HepG2 (cell line): ENCODE data around the gene FKBP8. TPM values are rescaled to one million over a fixed set of nuclear protein-coding genes. Genes with fewer than 3 reads are reported as not detected.

Source experiments
- AGO2 ChIP-seq: fragments of 200-400 bp; formaldehyde crosslinking; optimal IDR thresholded peaks from 2 replicates; pipeline ENCODE3; 2017; ENCODE audit warnings: mild to moderate bottlenecking, low read depth, low read length, moderate library complexity
- GATA4 ChIP-seq: sonication (generic); IDR thresholded peaks from 2 replicates; pipeline ENCODE4 v1.6.1; 2016; ENCODE audit warnings: antibody characterized with exemption, low read depth, borderline replicate concordance
- KDM5A ChIP-seq: fragments of 200-600 bp; sonication (generic); IDR thresholded peaks from 2 replicates; pipeline ENCODE4 v1.7.0; 2018; ENCODE audit warnings: antibody characterized with exemption, mild to moderate bottlenecking, low read length, borderline replicate concordance
- SMC3 ChIP-seq: IDR thresholded peaks from 2 replicates; pipeline ENCODE4 v1.6.1; 2011; ENCODE audit warnings: low read length, improper control_type of control experiment
- SOX13 ChIP-seq, 3 experiments: fragments of 450-650 bp in 1 of 3; sonication (generic) in 1 of 3; formaldehyde crosslinking in 1 of 3; IDR thresholded peaks in 2 of 3; conservative IDR thresholded peaks in 1 of 3; 2 replicates each; pipeline versions ENCODE4 v1.5.0 to v1.6.1; 2016 to 2020; ENCODE audit warnings: antibody characterized with exemption in 1 of 3, mild to moderate bottlenecking in 1 of 3, missing compliant biosample characterization in 1 of 3, missing genetic modification reagents in 1 of 3, moderate library complexity in 1 of 3
- XRCC5 ChIP-seq: fragments of 200-400 bp; formaldehyde crosslinking; optimal IDR thresholded peaks from 2 replicates; pipeline ENCODE3; 2017; ENCODE audit warnings: mild to moderate bottlenecking, low read length
- ZBTB38 ChIP-seq: sonication (generic); formaldehyde crosslinking; IDR thresholded peaks from 2 replicates; pipeline ENCODE4 v1.5.1; 2020; ENCODE audit warnings: mild to moderate bottlenecking, missing genetic modification reagents
- ZNF350 ChIP-seq: sonication (generic); formaldehyde crosslinking; IDR thresholded peaks from 2 replicates; pipeline ENCODE4 v1.4.0; 2020; ENCODE audit warnings: mild to moderate bottlenecking, low read depth, missing genetic modification reagents, borderline replicate concordance
- polyA plus RNA-seq, 8 experiments: library from polyadenylated mRNA; depleted of rRNA in 3 of 8; stranded (reverse) in 7 of 8; unstranded in 1 of 8; fragments of >200 nt; fragmentation: Illumina TruSeq in 4 of 8; extraction: Trizol in 4 of 8; gene quantifications; 2 replicates each; pipeline versions ENCODE4 v1.2.1 to v1.2.3, GENCODE V29; 2011 to 2016; ENCODE audit warnings: low read depth in 4 of 8, missing spikeins in 1 of 8, mixed read lengths in 1 of 8; ENCODE audit not compliant: insufficient read depth in 1 of 8
- total RNA-seq, 5 experiments: library from RNA; depleted of rRNA; stranded (reverse); fragments of >200 nt; fragmentation: Illumina TruSeq; extraction: Trizol; gene quantifications; 2 replicates each; pipeline ENCODE4 v1.2.3, GENCODE V29; 2016; ENCODE audit warnings: low read depth in 1 of 5
- TF ChIP-seq, protein P1 (sequence below): IDR thresholded peaks from 2 replicates; pipeline ENCODE4 v1.6.1; 2016; ENCODE audit warnings: mild to moderate bottlenecking
- TF ChIP-seq, protein P2 (sequence below): sonication (generic); formaldehyde crosslinking; IDR thresholded peaks from 2 replicates; pipeline ENCODE4 v1.4.0; 2020; ENCODE audit warnings: missing genetic modification reagents
- TF ChIP-seq, protein P3 (sequence below): IDR thresholded peaks from 2 replicates; pipeline ENCODE4 v1.6.1; 2012; ENCODE audit warnings: inconsistent platforms
- TF ChIP-seq, protein P4 (sequence below): IDR thresholded peaks from 2 replicates; pipeline ENCODE4 v1.6.1; 2016; ENCODE audit warnings: missing genetic modification reagents, missing compliant biosample characterization
- TF ChIP-seq, protein P5 (sequence below): sonication (generic); formaldehyde crosslinking; IDR thresholded peaks from 2 replicates; pipeline ENCODE4 v1.5.1; 2020; ENCODE audit warnings: mild to moderate bottlenecking, moderate library complexity, missing genetic modification reagents
- TF ChIP-seq, protein P6 (sequence below): sonication (generic); formaldehyde crosslinking; IDR thresholded peaks from 2 replicates; pipeline ENCODE4 v1.5.0; 2020; ENCODE audit warnings: mild to moderate bottlenecking, missing genetic modification reagents, borderline replicate concordance

The FKBP8 gene
- total and polyA plus RNA-seq, 2 of the 13 experiments (the other 11 are each of a cell fraction or from before 2014, with no cell fraction given) = 81.7 to 93.9 TPM

DNA sequence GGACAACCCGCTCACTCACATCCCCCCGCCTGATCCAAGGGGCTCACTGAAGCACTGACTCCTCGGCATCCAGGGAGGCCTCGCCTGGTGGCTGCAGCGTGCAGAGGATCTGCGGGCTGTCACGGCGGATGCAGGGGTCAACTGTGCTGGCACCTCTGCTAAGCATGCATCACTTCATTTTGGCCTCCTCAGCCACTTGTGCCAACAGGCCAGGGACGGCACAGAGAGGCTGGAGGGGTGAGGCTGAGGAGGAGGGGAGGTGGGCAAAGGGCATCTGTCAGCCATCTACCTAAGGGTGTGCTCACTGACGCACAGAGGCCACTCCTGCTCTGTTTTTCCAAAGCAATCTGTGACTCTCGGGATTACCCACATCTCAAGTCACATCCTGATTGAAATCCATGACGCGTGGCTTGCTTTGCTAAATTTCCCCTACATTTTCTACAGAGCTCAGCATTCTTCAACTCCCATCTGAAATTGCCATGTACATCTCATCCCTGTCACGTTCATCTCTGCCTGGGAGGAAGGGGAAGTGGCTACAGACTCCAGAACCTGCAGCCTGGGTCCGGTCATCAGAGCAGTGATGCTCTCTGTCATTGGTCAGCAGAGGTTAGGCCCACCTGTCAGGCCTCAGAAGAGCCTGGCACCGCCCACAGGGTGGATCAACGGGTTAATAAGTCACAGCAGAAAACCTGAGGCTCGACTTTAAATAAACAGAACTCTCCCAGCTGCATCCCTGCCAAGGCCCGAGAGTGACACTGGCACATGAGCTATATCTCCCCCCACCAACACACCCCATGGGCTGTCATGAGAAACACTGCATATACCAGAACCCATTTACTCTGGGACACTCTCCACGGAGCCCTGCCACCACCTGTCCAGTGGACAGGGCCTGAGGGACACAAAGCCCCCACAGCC lies 39.1 kb downstream of the FKBP8 start (continued):
- TF ChIP-seq, protein P1, sequence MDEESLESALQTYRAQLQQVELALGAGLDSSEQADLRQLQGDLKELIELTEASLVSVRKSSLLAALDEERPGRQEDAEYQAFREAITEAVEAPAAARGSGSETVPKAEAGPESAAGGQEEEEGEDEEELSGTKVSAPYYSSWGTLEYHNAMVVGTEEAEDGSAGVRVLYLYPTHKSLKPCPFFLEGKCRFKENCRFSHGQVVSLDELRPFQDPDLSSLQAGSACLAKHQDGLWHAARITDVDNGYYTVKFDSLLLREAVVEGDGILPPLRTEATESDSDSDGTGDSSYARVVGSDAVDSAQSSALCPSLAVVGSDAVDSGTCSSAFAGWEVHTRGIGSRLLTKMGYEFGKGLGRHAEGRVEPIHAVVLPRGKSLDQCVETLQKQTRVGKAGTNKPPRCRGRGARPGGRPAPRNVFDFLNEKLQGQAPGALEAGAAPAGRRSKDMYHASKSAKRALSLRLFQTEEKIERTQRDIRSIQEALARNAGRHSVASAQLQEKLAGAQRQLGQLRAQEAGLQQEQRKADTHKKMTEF = 0 out of 2 replicates have a peak, but pooled peaks have one; percentile 41
- TF ChIP-seq, protein P2, sequence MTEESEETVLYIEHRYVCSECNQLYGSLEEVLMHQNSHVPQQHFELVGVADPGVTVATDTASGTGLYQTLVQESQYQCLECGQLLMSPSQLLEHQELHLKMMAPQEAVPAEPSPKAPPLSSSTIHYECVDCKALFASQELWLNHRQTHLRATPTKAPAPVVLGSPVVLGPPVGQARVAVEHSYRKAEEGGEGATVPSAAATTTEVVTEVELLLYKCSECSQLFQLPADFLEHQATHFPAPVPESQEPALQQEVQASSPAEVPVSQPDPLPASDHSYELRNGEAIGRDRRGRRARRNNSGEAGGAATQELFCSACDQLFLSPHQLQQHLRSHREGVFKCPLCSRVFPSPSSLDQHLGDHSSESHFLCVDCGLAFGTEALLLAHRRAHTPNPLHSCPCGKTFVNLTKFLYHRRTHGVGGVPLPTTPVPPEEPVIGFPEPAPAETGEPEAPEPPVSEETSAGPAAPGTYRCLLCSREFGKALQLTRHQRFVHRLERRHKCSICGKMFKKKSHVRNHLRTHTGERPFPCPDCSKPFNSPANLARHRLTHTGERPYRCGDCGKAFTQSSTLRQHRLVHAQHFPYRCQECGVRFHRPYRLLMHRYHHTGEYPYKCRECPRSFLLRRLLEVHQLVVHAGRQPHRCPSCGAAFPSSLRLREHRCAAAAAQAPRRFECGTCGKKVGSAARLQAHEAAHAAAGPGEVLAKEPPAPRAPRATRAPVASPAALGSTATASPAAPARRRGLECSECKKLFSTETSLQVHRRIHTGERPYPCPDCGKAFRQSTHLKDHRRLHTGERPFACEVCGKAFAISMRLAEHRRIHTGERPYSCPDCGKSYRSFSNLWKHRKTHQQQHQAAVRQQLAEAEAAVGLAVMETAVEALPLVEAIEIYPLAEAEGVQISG (CRISPR knock-in tag) = peak; percentile 27; the same call in 1 of the 2 replicates
- TF ChIP-seq AGO2 = no peak
- no peak for TF ChIP-seq SOX13 (IDR thresholded peaks at IDR 0.05)
- peak in 1 of 2 experiments; percentile 32; a peak in 1 of 4 replicates for TF ChIP-seq SOX13 (CRISPR knock-in tag; conservative IDR thresholded peaks at IDR 0.05 in 1 of 2, IDR thresholded peaks at IDR 0.05 in 1 of 2)
- TF ChIP-seq, protein P3, sequence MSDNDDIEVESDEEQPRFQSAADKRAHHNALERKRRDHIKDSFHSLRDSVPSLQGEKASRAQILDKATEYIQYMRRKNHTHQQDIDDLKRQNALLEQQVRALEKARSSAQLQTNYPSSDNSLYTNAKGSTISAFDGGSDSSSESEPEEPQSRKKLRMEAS = peak; percentile 47; the same call in 1 of the 2 replicates
- TF ChIP-seq, protein P4, sequence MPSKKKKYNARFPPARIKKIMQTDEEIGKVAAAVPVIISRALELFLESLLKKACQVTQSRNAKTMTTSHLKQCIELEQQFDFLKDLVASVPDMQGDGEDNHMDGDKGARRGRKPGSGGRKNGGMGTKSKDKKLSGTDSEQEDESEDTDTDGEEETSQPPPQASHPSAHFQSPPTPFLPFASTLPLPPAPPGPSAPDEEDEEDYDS (CRISPR knock-in tag) = peak; percentile 87
- no peak for TF ChIP-seq ZNF350 (CRISPR knock-in tag)
- TF ChIP-seq SMC3 = 0 out of 2 replicates have a peak, but pooled peaks have one; percentile 3
- TF ChIP-seq, protein P5, sequence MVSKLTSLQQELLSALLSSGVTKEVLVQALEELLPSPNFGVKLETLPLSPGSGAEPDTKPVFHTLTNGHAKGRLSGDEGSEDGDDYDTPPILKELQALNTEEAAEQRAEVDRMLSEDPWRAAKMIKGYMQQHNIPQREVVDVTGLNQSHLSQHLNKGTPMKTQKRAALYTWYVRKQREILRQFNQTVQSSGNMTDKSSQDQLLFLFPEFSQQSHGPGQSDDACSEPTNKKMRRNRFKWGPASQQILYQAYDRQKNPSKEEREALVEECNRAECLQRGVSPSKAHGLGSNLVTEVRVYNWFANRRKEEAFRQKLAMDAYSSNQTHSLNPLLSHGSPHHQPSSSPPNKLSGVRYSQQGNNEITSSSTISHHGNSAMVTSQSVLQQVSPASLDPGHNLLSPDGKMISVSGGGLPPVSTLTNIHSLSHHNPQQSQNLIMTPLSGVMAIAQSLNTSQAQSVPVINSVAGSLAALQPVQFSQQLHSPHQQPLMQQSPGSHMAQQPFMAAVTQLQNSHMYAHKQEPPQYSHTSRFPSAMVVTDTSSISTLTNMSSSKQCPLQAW (CRISPR knock-in tag) = peak; percentile 79
- peak; percentile 81 for TF ChIP-seq ZBTB38 (CRISPR knock-in tag)
- TF ChIP-seq, protein P6, sequence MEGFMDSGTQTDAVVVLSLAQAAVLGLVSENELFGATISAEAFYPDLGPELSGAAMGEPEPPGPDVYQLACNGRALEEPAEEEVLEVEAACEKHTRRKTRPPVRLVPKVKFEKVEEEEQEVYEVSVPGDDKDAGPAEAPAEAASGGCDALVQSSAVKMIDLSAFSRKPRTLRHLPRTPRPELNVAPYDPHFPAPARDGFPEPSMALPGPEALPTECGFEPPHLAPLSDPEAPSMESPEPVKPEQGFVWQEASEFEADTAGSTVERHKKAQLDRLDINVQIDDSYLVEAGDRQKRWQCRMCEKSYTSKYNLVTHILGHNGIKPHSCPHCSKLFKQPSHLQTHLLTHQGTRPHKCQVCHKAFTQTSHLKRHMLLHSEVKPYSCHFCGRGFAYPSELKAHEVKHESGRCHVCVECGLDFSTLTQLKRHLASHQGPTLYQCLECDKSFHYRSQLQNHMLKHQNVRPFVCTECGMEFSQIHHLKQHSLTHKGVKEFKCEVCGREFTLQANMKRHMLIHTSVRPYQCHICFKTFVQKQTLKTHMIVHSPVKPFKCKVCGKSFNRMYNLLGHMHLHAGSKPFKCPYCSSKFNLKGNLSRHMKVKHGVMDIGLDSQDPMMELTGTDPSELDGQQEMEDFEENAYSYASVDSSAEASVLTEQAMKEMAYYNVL (CRISPR knock-in tag) = 0 out of 2 replicates have a peak, but pooled peaks have one; percentile 45
- TF ChIP-seq XRCC5 = no peak
- TF ChIP-seq GATA4 = 0 out of 2 replicates have a peak, but pooled peaks have one; percentile 20
- TF ChIP-seq KDM5A = no peak
